ENCODE results near the gene LRP1.

LRP1 gene

GRCh38 chr12:57261428-57261865, 133.2 kb downstream of the LRP1 start:
- TF ChIP-seq CTCF (IDR thresholded peaks at IDR 0.05; ENCODE audit: low read depth, low read length) (no peak), EZH2phosphoT487 (IDR thresholded peaks at IDR 0.05; ENCODE audit: low read depth) (no peak)
- Histone ChIP-seq H4K20me1 (ENCODE audit: insufficient read depth, low read length) (no peaks in the 10 kb centered on the region), H3K27me3 (ENCODE audit: low read depth, low read length) (no peaks in the 10 kb centered on the region), H3K36me3 (replicated peaks; ENCODE audit: low read depth, low read length) (peaks cover 10% of the 10 kb centered on the region), H3K9me3 (ENCODE audit: insufficient read depth, low read length) (no peaks in the 10 kb centered on the region), H3K4me3 (ENCODE audit: low read length) (no peak overlapping the region), H3K4me2 (ENCODE audit: low read length) (no peak overlapping the region), H3K27ac (ENCODE audit: low read length) (no peak overlapping the region), H3K4me1 (ENCODE audit: low read length) (no peaks in the 10 kb centered on the region), H2AFZ (ENCODE audit: low read depth, low read length) (no peak overlapping the region), H3K9ac (ENCODE audit: low read length) (no peak overlapping the region), H3K79me2 (ENCODE audit: low read length) (no peaks in the 10 kb centered on the region)

- Histone ChIP-seq H3K27ac (ENCODE audit: low read length) (no peak overlapping the region), H3K4me1 (ENCODE audit: low read length) (no peaks in the 10 kb centered on the region)
These were observed 134.0 kb downstream of the LRP1 start for GRCh38 chr12:57262126-57262822.

More at GRCh38 chr12:57262126-57262822, 134.0 kb downstream of the LRP1 start:
- Histone ChIP-seq H3K4me2 (ENCODE audit: low read length) (no peak overlapping the region), H3K79me2 (ENCODE audit: low read length) (no peaks in the 10 kb centered on the region), H3K4me3 (ENCODE audit: low read length) (no peak overlapping the region), H2AFZ (ENCODE audit: low read depth, low read length) (no peak overlapping the region), H3K27me3 (ENCODE audit: low read depth, low read length) (no peaks in the 10 kb centered on the region), H3K9me3 (ENCODE audit: insufficient read depth, low read length) (no peaks in the 10 kb centered on the region), H4K20me1 (ENCODE audit: insufficient read depth, low read length) (no peaks in the 10 kb centered on the region), H3K36me3 (replicated peaks; ENCODE audit: low read depth, low read length) (peaks cover 10% of the 10 kb centered on the region), H3K9ac (ENCODE audit: low read length) (no peak overlapping the region)
- TF ChIP-seq CTCF (IDR thresholded peaks at IDR 0.05; ENCODE audit: low read depth, low read length), result no peak
- no peak for TF ChIP-seq EZH2phosphoT487 (IDR thresholded peaks at IDR 0.05; ENCODE audit: low read depth)

All from OCI-LY3 (cell line).